ENCODE results near the gene GAR1.

The GAR1 gene

DNA sequence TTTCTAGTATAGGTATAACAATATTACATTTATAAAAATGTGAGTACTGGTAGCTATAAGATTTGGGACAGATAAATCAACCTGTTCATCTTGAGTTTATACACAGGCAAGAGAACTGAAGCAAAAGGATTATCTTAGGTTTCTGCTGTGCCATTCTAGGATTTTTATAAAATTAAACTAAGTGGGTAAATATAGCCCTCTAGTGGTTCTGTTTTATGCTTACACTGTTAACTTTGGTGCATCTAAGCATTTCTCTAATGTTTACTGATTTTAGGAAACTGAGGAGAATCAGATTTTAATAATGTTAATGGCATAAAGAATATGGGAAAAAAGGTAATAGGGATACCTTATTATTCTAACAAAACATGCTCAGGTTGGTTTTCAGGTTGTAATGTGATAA lies 11.2 kb downstream of the GAR1 start:
- no peaks in the 10 kb centered on the region for H3K27me3 ChIP-seq (replicated peaks; ENCODE audit: control insufficient read depth, insufficient read depth, low read length)
- peaks cover 4% of the 10 kb centered on the region for H3K36me3 ChIP-seq (ENCODE audit: control insufficient read depth, insufficient read depth, low read length)
- no peak for DNase-seq (ENCODE audit: extremely low read depth, insufficient read length)
- TF ChIP-seq, protein P1, sequence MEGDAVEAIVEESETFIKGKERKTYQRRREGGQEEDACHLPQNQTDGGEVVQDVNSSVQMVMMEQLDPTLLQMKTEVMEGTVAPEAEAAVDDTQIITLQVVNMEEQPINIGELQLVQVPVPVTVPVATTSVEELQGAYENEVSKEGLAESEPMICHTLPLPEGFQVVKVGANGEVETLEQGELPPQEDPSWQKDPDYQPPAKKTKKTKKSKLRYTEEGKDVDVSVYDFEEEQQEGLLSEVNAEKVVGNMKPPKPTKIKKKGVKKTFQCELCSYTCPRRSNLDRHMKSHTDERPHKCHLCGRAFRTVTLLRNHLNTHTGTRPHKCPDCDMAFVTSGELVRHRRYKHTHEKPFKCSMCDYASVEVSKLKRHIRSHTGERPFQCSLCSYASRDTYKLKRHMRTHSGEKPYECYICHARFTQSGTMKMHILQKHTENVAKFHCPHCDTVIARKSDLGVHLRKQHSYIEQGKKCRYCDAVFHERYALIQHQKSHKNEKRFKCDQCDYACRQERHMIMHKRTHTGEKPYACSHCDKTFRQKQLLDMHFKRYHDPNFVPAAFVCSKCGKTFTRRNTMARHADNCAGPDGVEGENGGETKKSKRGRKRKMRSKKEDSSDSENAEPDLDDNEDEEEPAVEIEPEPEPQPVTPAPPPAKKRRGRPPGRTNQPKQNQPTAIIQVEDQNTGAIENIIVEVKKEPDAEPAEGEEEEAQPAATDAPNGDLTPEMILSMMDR (IDR thresholded peaks at IDR 0.05; ENCODE audit: insufficient read depth, low read length, poor library complexity, severe bottlenecking), result peak; percentile 44
- no peak overlapping the region for H3K4me3 ChIP-seq (replicated peaks; ENCODE audit: low read depth, low read length)

DNA sequence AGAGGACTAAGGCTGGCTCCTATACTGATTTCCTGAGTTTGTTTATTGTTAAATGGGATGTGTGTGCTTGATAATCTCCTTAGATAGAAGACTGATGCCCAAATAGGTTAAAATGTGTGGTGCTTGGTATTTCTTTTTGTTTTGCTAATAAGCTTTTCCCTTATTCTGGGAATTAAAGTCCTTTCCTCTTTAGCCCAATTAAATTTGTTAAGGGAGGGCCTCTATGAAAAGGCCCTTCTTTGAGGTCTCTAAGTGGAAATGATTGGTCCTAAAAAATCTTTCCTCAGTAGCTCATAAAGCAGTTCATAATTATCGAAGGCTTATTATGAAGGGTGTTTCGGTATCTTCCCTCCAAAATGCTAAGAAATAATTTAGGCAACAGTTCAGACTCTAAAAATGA lies 12.1 kb downstream of the GAR1 start, which contains the start of gene RRH:
TSS of gene RRH (plus strand) at position 301 of the 400 bp plus-strand sequence. CDS start at position 357, 56 bp downstream.
- Histone ChIP-seq H3K27me3 (replicated peaks; ENCODE audit: control insufficient read depth, insufficient read depth, low read length) (no peaks in the 10 kb centered on the region), H3K4me3 (replicated peaks; ENCODE audit: low read depth, low read length) (no peak within 1 kb of the TSS), H3K36me3 (ENCODE audit: control insufficient read depth, insufficient read depth, low read length) (peaks cover 4% of the 10 kb centered on the region)
- no peak for DNase-seq (ENCODE audit: extremely low read depth, insufficient read length)
- TF ChIP-seq, protein P1 (IDR thresholded peaks at IDR 0.05; ENCODE audit: insufficient read depth, low read length, poor library complexity, severe bottlenecking), result no peak

DNA sequence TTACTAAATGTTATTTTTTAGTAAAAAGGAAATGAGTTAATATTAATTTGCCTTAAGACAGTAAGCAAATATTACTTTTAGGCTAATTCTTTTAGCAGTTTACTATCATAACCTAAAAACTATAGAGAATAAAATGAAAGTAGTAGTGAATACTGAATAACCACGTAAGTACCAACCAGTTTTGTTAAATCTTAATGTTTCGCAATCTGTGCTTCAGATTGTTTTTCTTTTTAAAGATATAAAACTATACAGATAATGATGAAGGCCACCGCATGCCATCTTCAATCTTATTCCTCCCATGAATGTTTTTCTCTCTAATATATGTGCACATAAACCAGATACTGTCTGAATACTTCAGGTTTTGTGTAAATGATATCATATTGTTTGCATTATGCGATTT lies 18.2 kb downstream of the GAR1 start:
- H3K27me3 ChIP-seq (replicated peaks; ENCODE audit: control insufficient read depth, insufficient read depth, low read length), result no peaks in the 10 kb centered on the region
- H3K36me3 ChIP-seq (ENCODE audit: control insufficient read depth, insufficient read depth, low read length), result no peaks in the 10 kb centered on the region
- H3K4me3 ChIP-seq (replicated peaks; ENCODE audit: low read depth, low read length), result no peak overlapping the region
- TF ChIP-seq, protein P1 (IDR thresholded peaks at IDR 0.05; ENCODE audit: insufficient read depth, low read length, poor library complexity, severe bottlenecking), result no peak
- DNase-seq (ENCODE audit: extremely low read depth, insufficient read length), result no peak

DNA sequence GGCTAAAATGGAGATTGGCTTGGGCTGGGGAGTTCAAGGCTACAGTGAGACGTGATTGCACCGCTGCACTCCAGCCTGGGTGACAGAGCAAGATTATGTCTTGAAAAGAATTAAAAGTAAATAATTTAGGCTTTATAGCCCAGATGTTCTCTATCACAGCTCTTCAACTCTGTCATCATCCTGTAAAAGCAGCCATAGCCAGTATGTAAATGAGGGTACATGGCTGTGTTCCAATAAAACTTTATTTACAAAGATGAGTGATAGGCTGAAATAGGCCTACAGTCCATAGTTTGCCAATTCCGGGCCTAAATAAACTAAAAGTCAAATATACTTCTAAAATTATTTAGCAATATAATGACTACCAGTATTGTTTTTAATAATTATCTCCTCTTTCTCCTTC lies 21.4 kb downstream of the GAR1 start:
- Histone ChIP-seq H3K4me3 (replicated peaks; ENCODE audit: low read depth, low read length) (no peak overlapping the region), H3K36me3 (ENCODE audit: control insufficient read depth, insufficient read depth, low read length) (no peaks in the 10 kb centered on the region), H3K27me3 (replicated peaks; ENCODE audit: control insufficient read depth, insufficient read depth, low read length) (no peaks in the 10 kb centered on the region)
- TF ChIP-seq, protein P1 (IDR thresholded peaks at IDR 0.05; ENCODE audit: insufficient read depth, low read length, poor library complexity, severe bottlenecking), result no peak
- no peak for DNase-seq (ENCODE audit: extremely low read depth, insufficient read length)

DNA sequence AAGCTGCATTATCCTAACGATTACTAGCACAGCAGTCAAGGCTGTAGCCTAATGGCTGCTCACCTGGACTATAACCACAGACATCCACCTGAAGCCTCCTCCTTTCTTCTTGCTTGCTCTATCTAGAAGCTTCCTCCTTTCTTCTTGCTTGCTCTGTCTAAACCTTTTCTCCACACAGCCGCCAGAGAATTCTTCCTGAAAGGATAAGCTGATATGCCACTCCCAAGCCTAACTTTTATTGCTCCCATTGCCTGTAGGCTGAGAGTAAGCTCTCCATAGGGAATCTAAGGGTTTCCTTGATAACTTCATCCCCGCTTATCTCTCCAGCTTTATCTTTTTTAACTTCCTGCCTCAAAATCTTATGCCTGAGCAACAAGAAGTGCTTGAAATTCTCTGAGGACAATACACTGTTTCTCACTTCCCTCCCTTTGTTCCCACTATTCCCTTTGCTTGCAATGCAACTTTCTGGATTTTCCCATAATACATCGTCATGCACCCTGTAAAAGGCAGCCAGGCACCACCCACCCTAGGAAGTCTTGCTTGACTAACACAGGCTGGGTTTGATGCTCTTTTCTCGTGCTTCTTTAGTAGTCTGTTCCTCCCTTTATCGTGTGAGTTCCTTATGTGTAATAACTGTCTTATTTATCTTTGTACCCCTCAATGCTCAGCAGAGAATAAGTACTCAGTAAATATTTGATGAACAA lies 31.0 kb downstream of the GAR1 start:
- no peak for DNase-seq (ENCODE audit: extremely low read depth, insufficient read length)
- H3K36me3 ChIP-seq (ENCODE audit: control insufficient read depth, insufficient read depth, low read length), result no peaks in the 10 kb centered on the region
- H3K4me3 ChIP-seq (replicated peaks; ENCODE audit: low read depth, low read length), result no peak overlapping the region
- TF ChIP-seq, protein P1 (IDR thresholded peaks at IDR 0.05; ENCODE audit: insufficient read depth, low read length, poor library complexity, severe bottlenecking), result no peak
- H3K27me3 ChIP-seq (replicated peaks; ENCODE audit: control insufficient read depth, insufficient read depth, low read length), result no peaks in the 10 kb centered on the region
